ENCODE data around the gene RPP30.

The RPP30 gene

DNA sequence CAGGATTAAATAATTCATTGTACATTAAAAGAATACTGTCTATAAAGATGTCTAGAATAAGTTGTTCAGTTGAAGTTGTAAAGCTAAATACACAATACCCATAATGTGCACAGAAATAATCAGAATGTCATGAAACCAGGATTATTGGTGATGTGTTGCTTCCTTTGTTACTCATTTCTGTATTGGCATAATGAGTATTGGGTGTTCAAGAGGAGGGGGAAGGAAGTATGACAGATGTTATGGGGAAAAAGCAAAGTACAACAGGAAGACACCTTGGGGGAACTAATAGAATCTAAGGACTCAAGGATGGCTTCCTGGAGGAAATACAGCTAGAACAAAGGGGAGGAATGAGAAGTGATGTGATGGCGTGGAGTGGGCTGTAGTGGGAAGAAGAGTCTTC is 34.2 kb downstream of the RPP30 start:
- no peak for DNase-seq (ENCODE audit: extremely low read depth, low read depth)
- TF ChIP-seq, protein P1, sequence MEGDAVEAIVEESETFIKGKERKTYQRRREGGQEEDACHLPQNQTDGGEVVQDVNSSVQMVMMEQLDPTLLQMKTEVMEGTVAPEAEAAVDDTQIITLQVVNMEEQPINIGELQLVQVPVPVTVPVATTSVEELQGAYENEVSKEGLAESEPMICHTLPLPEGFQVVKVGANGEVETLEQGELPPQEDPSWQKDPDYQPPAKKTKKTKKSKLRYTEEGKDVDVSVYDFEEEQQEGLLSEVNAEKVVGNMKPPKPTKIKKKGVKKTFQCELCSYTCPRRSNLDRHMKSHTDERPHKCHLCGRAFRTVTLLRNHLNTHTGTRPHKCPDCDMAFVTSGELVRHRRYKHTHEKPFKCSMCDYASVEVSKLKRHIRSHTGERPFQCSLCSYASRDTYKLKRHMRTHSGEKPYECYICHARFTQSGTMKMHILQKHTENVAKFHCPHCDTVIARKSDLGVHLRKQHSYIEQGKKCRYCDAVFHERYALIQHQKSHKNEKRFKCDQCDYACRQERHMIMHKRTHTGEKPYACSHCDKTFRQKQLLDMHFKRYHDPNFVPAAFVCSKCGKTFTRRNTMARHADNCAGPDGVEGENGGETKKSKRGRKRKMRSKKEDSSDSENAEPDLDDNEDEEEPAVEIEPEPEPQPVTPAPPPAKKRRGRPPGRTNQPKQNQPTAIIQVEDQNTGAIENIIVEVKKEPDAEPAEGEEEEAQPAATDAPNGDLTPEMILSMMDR (IDR thresholded peaks at IDR 0.05; ENCODE audit: low read depth, low read length, missing control alignments), result no peak
- H3K4me3 ChIP-seq (replicated peaks; ENCODE audit: low read depth, low read length), result no peak overlapping the region

DNA sequence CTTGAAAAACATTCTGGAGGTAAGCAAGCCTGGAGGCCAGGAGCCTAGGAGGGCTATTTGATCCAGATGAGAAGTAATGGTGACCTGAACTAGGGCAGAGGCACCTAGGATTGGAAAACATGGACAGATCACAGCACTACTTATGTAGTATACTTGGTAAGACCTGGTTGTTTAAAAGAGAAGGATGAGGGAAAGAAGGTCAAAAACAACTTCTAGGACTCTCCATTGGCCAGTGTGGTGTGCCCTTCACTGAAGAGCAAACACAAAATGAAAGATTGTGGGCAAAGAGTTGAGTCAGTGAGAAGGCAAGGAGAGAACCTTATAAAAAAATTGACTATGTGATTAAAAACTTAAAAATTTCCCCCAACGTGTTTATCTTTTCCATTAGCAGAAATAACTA is 34.8 kb downstream of the RPP30 start:
- DNase-seq (ENCODE audit: extremely low read depth, low read depth), result no peak
- TF ChIP-seq, protein P1 (IDR thresholded peaks at IDR 0.05; ENCODE audit: low read depth, low read length, missing control alignments), result no peak
- no peak overlapping the region for H3K4me3 ChIP-seq (replicated peaks; ENCODE audit: low read depth, low read length)

DNA sequence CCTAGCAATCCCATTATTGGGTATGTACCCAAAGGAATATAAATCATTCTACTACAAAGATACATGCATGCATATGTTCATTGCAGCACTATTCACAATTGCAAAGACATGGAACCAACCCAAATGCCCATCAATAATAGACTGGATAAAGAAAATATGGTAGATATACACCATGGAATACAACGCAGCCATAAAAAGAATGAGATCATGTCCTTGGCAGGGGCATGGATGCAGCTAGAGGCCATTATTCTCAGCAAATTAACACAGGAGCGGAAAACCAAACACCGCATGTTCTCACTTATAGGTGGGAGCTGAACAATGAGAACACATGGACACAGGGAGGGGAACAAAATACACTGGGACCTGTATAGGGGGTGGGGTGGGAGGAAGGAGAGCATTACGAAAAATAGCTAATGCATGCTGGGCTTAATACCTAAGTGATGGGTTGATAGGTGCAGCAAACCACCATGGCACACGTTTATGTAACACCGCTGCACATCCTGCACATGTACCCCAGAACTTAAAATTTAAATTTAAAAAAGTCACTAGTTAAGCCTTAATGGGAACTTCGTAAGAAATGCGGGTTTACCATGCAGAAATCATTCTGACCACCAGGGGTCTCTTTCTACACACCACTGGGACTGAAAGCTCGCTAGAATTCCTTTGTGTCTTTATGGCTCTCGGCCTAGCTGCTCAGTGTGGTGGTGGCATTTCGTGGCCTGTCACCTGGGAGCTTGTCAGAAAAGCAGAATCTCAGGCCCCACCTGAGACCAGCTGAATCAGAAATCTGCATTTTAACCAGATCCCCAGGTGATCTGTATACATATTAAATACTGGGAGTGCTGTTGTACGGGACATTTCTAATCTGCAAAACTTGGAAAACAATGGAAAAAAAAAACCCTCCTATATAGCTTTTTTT is 39.6 kb downstream of the RPP30 start:
- TF ChIP-seq, protein P1 (IDR thresholded peaks at IDR 0.05; ENCODE audit: low read depth, low read length, missing control alignments), result peak; percentile 76
- no peak overlapping the region for H3K4me3 ChIP-seq (replicated peaks; ENCODE audit: low read depth, low read length)
- peak; percentile 79 for DNase-seq (ENCODE audit: extremely low read depth, low read depth)

DNA sequence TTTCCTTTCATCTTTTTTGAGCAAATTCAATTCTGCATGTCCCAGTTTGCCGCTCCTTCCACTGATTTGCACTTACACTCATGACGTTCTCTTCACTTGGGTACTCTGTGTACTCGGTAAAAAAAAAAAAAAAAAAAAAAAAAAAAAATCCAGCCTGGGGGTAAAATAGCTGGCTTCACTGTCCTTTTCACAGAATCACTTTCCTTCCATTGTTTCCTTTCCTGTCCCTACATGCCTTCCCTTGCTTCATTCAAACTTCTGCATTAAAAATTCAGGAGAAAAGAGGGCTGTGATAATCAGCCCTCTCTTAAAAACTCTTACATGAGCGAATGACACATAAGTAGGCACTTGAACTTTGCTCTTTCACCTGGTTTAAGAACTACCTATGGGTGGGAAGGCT is 40.4 kb downstream of the RPP30 start:
- DNase-seq (ENCODE audit: extremely low read depth, low read depth), result no peak
- TF ChIP-seq, protein P1 (IDR thresholded peaks at IDR 0.05; ENCODE audit: low read depth, low read length, missing control alignments), result no peak

DNA sequence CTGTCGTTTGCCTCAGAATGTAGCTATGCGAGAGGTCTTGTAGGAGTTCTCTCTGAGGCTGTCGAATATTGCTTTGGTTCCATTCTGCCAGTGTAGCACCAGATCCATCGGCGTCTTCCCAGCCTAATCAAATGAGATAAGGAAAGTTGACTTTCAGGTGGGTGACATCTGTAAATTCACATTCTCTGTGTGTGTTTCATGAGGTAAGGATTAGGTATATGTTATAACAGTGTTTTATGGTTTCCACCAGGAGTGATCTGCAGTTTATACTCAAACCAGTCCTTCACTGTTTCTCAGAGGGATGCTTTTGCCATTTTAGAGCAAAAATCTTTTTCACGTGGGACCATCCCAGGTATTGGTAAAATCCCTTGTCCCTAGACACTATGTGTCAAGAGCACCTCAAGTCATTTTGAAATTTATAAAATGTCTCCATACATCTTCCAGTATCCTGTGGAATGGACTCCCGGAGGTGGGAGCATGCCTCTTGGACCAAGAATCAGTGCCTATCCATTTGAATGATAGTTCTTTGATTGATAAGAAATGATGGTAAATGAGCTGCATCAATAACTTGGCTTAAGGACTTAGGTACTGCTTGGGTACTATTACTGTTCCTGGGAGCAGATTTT is 41.2 kb downstream of the RPP30 start:
- H3K4me3 ChIP-seq (replicated peaks; ENCODE audit: low read depth, low read length), result no peak overlapping the region
- DNase-seq (ENCODE audit: extremely low read depth, low read depth), result no peak
- TF ChIP-seq, protein P1 (IDR thresholded peaks at IDR 0.05; ENCODE audit: low read depth, low read length, missing control alignments), result no peak

More for the DNA sequence above, 40.4 kb downstream of the RPP30 start:
- H3K4me3 ChIP-seq (replicated peaks; ENCODE audit: low read depth, low read length), result no peak overlapping the region

DNA sequence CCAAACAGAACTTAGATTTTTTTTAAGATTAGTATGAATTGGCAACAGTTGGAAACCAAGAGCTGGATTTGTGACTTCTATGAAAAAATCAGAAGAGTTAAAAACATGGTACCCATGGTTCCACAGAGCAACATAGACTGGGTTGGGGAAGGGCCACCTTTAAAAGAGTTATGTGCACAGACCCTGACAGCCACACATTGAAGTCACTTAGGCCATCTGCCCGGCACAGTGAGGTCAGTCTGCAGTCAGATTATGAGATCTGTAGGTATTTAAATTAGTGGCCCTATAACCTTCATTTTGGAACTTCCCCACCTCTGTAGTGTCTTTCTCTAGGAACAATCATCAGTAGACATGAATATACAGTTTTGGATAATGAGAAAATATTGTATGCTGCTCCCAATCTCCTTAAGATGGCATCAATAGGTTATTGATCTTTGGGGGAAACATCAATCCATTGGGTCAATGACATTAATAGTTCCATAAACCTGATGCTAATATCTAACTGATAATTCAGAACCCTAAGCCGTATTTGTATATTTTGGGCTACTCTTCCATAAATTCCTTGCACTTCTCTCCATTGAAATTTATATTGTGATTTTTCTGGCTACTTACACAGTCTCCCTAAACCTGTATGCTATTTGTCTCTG is 42.1 kb downstream of the RPP30 start:
- H3K4me3 ChIP-seq (replicated peaks; ENCODE audit: low read depth, low read length), result no peak overlapping the region
- DNase-seq (ENCODE audit: extremely low read depth, low read depth), result no peak
- TF ChIP-seq, protein P1 (IDR thresholded peaks at IDR 0.05; ENCODE audit: low read depth, low read length, missing control alignments), result no peak
